Astrocyte (in vitro differentiated cells and primary cell): ENCODE measurements around the gene ZNF2. TPM values are rescaled to one million over a fixed set of nuclear protein-coding genes. Genes with fewer than 3 reads are reported as not detected.
A peak's percentile ranks its signal among the peaks of the same experiment; 100 is the strongest.

Source experiments
- DNase-seq: peaks from one replicate; pipeline ENCODE4 v3.0.0-alpha.2; 2010; ENCODE audit warnings: low read depth
- FAIRE-seq: peaks from 2 replicates; lab custom pipeline; 2011; peaks lifted over from hg19 to GRCh38; lab: Jason Lieb, UNC
- H2AFZ ChIP-seq: 2 replicates; pipeline ENCODE4 v1.6.0; 2012; ENCODE audit warnings: low read depth, low read length, inconsistent platforms
- H3K27ac ChIP-seq: 2 replicates; pipeline ENCODE4 v1.5.1; 2011; ENCODE audit warnings: low read depth, low read length, inconsistent platforms
- H3K27me3 ChIP-seq: 2 replicates; pipeline ENCODE4 v1.6.0; 2011; ENCODE audit warnings: low read length, inconsistent platforms; ENCODE audit not compliant: insufficient read depth
- H3K36me3 ChIP-seq: 2 replicates; pipeline ENCODE4 v1.5.1; 2011; ENCODE audit warnings: low read length, inconsistent platforms; ENCODE audit not compliant: insufficient read depth
- H3K4me1 ChIP-seq: 2 replicates; pipeline ENCODE4 v1.5.1; 2011; ENCODE audit warnings: low read length, inconsistent platforms; ENCODE audit not compliant: insufficient read depth
- H3K4me2 ChIP-seq: 2 replicates; pipeline ENCODE4 v1.6.0; 2012; ENCODE audit warnings: low read length, inconsistent platforms
- H3K4me3 ChIP-seq: 2 replicates; pipeline ENCODE4 v1.5.1; 2011; ENCODE audit warnings: low read depth, mild to moderate bottlenecking, low read length, inconsistent platforms; ENCODE audit not compliant: insufficient read depth
- H3K79me2 ChIP-seq: 2 replicates; pipeline ENCODE4 v1.6.0; 2012; ENCODE audit warnings: mild to moderate bottlenecking, low read length, inconsistent platforms; ENCODE audit not compliant: insufficient read depth
- H3K9ac ChIP-seq: 2 replicates; pipeline ENCODE4 v1.6.0; 2012; ENCODE audit warnings: mild to moderate bottlenecking, low read length, inconsistent platforms
- H3K9me3 ChIP-seq: 2 replicates; pipeline ENCODE4 v1.5.1; 2012; ENCODE audit warnings: low read depth, mild to moderate bottlenecking, low read length, inconsistent platforms; ENCODE audit not compliant: insufficient read depth
- H4K20me1 ChIP-seq: 2 replicates; pipeline ENCODE4 v1.6.0; 2012; ENCODE audit warnings: low read length, inconsistent platforms; ENCODE audit not compliant: insufficient read depth
- H3K27ac Mint-ChIP-seq: one replicate; pipeline ENCODE4 v1.8.0; 2021; ENCODE audit warnings: mild to moderate bottlenecking, mixed read lengths; ENCODE audit not compliant: unreplicated experiment
- H3K27me3 Mint-ChIP-seq: one replicate; pipeline ENCODE4 v1.8.0; 2021; ENCODE audit warnings: low read depth, mixed read lengths; ENCODE audit not compliant: unreplicated experiment
- H3K36me3 Mint-ChIP-seq: one replicate; pipeline ENCODE4 v1.8.0; 2021; ENCODE audit warnings: low read depth, mixed read lengths; ENCODE audit not compliant: unreplicated experiment
- H3K4me1 Mint-ChIP-seq: one replicate; pipeline ENCODE4 v1.8.0; 2021; ENCODE audit warnings: low read depth, mixed read lengths; ENCODE audit not compliant: unreplicated experiment
- H3K4me3 Mint-ChIP-seq: one replicate; pipeline ENCODE4 v1.8.0; 2021; ENCODE audit warnings: mild to moderate bottlenecking, moderate library complexity, mixed read lengths; ENCODE audit not compliant: unreplicated experiment
- H3K9me3 Mint-ChIP-seq: one replicate; pipeline ENCODE4 v1.8.0; 2021; ENCODE audit warnings: mild to moderate bottlenecking, mixed read lengths; ENCODE audit not compliant: unreplicated experiment
- CTCF ChIP-seq: IDR thresholded peaks from 2 replicates; pipeline ENCODE4 v1.5.1; 2011; ENCODE audit warnings: low read depth, mild to moderate bottlenecking, inconsistent platforms, low read length, moderate library complexity; ENCODE audit not compliant: insufficient read depth
- EZH2 ChIP-seq: IDR thresholded peaks from 2 replicates; pipeline ENCODE4 v1.6.1; 2012; ENCODE audit warnings: mild to moderate bottlenecking, low read length, inconsistent platforms; ENCODE audit not compliant: insufficient read depth
- total RNA-seq: library from RNA; stranded (reverse); gene quantifications from 2 replicates; pipeline ENCODE4 v1.2.1, GENCODE V29; 2021

Gene ZNF2
- total RNA-seq, 1 donor from 2014 or later = 4.1 TPM

GRCh38 chr2:95158891-95159619 is 6.6 kb upstream of the ZNF2 start:
- Mint-ChIP-seq H3K36me3 (peaks cover 39% of the 10 kb centered on the region), H3K4me1 (no peaks in the 10 kb centered on the region), H3K4me3 (peak overlapping the region; percentile 86), H3K27ac (no peak overlapping the region), H3K9me3 (peaks cover 27% of the 10 kb centered on the region), H3K27me3 (no peaks in the 10 kb centered on the region)
- Histone ChIP-seq H3K27ac (peak overlapping the region; percentile 12), H3K9me3 (peaks cover 23% of the 10 kb centered on the region), H3K4me2 (peak overlapping the region; percentile 98), H3K4me1 (peaks cover 15% of the 10 kb centered on the region), H3K27me3 (no peaks in the 10 kb centered on the region), H3K9ac (peak overlapping the region; percentile 84), H3K79me2 (peaks cover 6% of the 10 kb centered on the region), H4K20me1 (no peaks in the 10 kb centered on the region), H3K36me3 (peaks cover 17% of the 10 kb centered on the region), H2AFZ (peak overlapping the region; percentile 99), H3K4me3 (peak overlapping the region; percentile 86)
- DNase-seq (peak; percentile 39), FAIRE-seq (no peak)
- no peak for TF ChIP-seq EZH2
- TF ChIP-seq CTCF = no peak

GRCh38 chr2:95159690-95160449 is 5.7 kb upstream of the ZNF2 start, which contains the start of gene ZNF514:
Gene ZNF514, minus strand, starts transcription at chr2:95159848. Its CDS starts 6,595 bp downstream, at chr2:95153253.
- Histone ChIP-seq H4K20me1 (no peaks in the 10 kb centered on the region), H3K9ac (peak within 1 kb of the TSS; percentile 84), H3K4me2 (peak within 1 kb of the TSS; percentile 98), H3K4me3 (peak within 1 kb of the TSS; percentile 86), H2AFZ (peak within 1 kb of the TSS; percentile 99), H3K27ac (peak within 1 kb of the TSS; percentile 12), H3K27me3 (no peaks in the 10 kb centered on the region), H3K4me1 (peaks cover 15% of the 10 kb centered on the region), H3K79me2 (peaks cover 15% of the 10 kb centered on the region), H3K36me3 (peaks cover 11% of the 10 kb centered on the region), H3K9me3 (peaks cover 19% of the 10 kb centered on the region)
- no peaks in the 10 kb centered on the region for H3K27me3 Mint-ChIP-seq
- H3K4me3 Mint-ChIP-seq = peak within 1 kb of the TSS; percentile 89
- H3K36me3 Mint-ChIP-seq = peaks cover 30% of the 10 kb centered on the region
- peaks cover 4% of the 10 kb centered on the region for H3K4me1 Mint-ChIP-seq
- peak within 1 kb of the TSS; percentile 80 for H3K27ac Mint-ChIP-seq
- TF ChIP-seq CTCF (no peak), EZH2 (no peak)
- H3K9me3 Mint-ChIP-seq = peaks cover 19% of the 10 kb centered on the region
- FAIRE-seq (no peak), DNase-seq (peak; percentile 48)
